GM23248 (cell line): ENCODE results near the gene PTPRD.

Experiments used
- EZH2 ChIP-seq: fragments of 200-600 bp; sonication (generic); IDR thresholded peaks from 2 replicates; pipeline ENCODE4 v1.6.1; 2018; ENCODE audit warnings: antibody characterized with exemption, mild to moderate bottlenecking; ENCODE audit not compliant: insufficient read depth, poor library complexity, severe bottlenecking
- EZH2phosphoT487 ChIP-seq: fragments of 200-600 bp; sonication (generic); IDR thresholded peaks from 2 replicates; pipeline ENCODE4 v1.6.1; 2018; ENCODE audit warnings: antibody characterized with exemption, moderate library complexity, mild to moderate bottlenecking, low read depth; ENCODE audit not compliant: insufficient read depth

GRCh38 chr9:8633784-8634183 lies 1979.0 kb downstream of the PTPRD start:
- no peak for TF ChIP-seq EZH2phosphoT487
- TF ChIP-seq EZH2 = no peak
